ENCODE data around the gene RTP1.

RTP1 gene

GRCh38 chr3:187205683-187206082 lies 8.4 kb downstream of the RTP1 start:
- H3K4me2 ChIP-seq (ENCODE audit: low read depth, low read length, poor library complexity, severe bottlenecking) = no peak overlapping the region
- no peaks in the 10 kb centered on the region for H3K4me1 ChIP-seq (ENCODE audit: insufficient read depth, low read length, poor library complexity, severe bottlenecking)
- H3F3A ChIP-seq (ENCODE audit: low read depth) = no peaks in the 10 kb centered on the region

GRCh38 chr3:187207062-187207461 lies 9.8 kb downstream of the RTP1 start:
- no peaks in the 10 kb centered on the region for H3K9me3 ChIP-seq (ENCODE audit: insufficient read depth, low read depth, low read length)
- no peaks in the 10 kb centered on the region for H3K4me1 ChIP-seq (ENCODE audit: insufficient read depth, low read length, poor library complexity, severe bottlenecking)
- H2AFZ ChIP-seq (ENCODE audit: low read length) = no peak overlapping the region
- no peak overlapping the region for H3K4me3 ChIP-seq (ENCODE audit: low read length, poor library complexity, severe bottlenecking)
- H3K9ac ChIP-seq (ENCODE audit: low read depth, low read length, poor library complexity, severe bottlenecking) = no peak overlapping the region
- TF ChIP-seq EZH2phosphoT487 (IDR thresholded peaks at IDR 0.05; ENCODE audit: borderline replicate concordance) = no peak
- TF ChIP-seq, protein P1, sequence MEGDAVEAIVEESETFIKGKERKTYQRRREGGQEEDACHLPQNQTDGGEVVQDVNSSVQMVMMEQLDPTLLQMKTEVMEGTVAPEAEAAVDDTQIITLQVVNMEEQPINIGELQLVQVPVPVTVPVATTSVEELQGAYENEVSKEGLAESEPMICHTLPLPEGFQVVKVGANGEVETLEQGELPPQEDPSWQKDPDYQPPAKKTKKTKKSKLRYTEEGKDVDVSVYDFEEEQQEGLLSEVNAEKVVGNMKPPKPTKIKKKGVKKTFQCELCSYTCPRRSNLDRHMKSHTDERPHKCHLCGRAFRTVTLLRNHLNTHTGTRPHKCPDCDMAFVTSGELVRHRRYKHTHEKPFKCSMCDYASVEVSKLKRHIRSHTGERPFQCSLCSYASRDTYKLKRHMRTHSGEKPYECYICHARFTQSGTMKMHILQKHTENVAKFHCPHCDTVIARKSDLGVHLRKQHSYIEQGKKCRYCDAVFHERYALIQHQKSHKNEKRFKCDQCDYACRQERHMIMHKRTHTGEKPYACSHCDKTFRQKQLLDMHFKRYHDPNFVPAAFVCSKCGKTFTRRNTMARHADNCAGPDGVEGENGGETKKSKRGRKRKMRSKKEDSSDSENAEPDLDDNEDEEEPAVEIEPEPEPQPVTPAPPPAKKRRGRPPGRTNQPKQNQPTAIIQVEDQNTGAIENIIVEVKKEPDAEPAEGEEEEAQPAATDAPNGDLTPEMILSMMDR (conservative IDR thresholded peaks at IDR 0.05; ENCODE audit: low read length) = no peak
- H3K27me3 ChIP-seq (ENCODE audit: insufficient read depth, low read length, poor library complexity, severe bottlenecking) = no peaks in the 10 kb centered on the region
- H3K79me2 ChIP-seq (ENCODE audit: insufficient read depth, low read length) = no peaks in the 10 kb centered on the region
- H3K36me3 ChIP-seq (ENCODE audit: insufficient read depth, low read length) = no peaks in the 10 kb centered on the region
- no peaks in the 10 kb centered on the region for H3K9me2 ChIP-seq (replicated peaks; ENCODE audit: low read depth, low read length)
- H3F3A ChIP-seq (ENCODE audit: low read depth) = no peaks in the 10 kb centered on the region
- no peaks in the 10 kb centered on the region for H4K20me1 ChIP-seq (ENCODE audit: insufficient read depth, low read length, poor library complexity, severe bottlenecking)
- no peak overlapping the region for H3K4me2 ChIP-seq (ENCODE audit: low read depth, low read length, poor library complexity, severe bottlenecking)

More at GRCh38 chr3:187205683-187206082, 8.4 kb downstream of the RTP1 start:
- Histone ChIP-seq H3K27me3 (ENCODE audit: insufficient read depth, low read length, poor library complexity, severe bottlenecking) (no peaks in the 10 kb centered on the region), H3K4me3 (ENCODE audit: low read length, poor library complexity, severe bottlenecking) (no peak overlapping the region), H3K9me3 (ENCODE audit: insufficient read depth, low read depth, low read length) (no peaks in the 10 kb centered on the region), H3K79me2 (ENCODE audit: insufficient read depth, low read length) (no peaks in the 10 kb centered on the region), H3K36me3 (ENCODE audit: insufficient read depth, low read length) (no peaks in the 10 kb centered on the region), H2AFZ (ENCODE audit: low read length) (no peak overlapping the region), H3K9ac (ENCODE audit: low read depth, low read length, poor library complexity, severe bottlenecking) (no peak overlapping the region), H3K9me2 (replicated peaks; ENCODE audit: low read depth, low read length) (no peaks in the 10 kb centered on the region), H4K20me1 (ENCODE audit: insufficient read depth, low read length, poor library complexity, severe bottlenecking) (no peaks in the 10 kb centered on the region)
- TF ChIP-seq, protein P1 (conservative IDR thresholded peaks at IDR 0.05; ENCODE audit: low read length) = no peak
- TF ChIP-seq EZH2phosphoT487 (IDR thresholded peaks at IDR 0.05; ENCODE audit: borderline replicate concordance) = no peak

- Histone ChIP-seq H3K4me1 (ENCODE audit: insufficient read depth, low read length, poor library complexity, severe bottlenecking) (no peaks in the 10 kb centered on the region), H2AFZ (ENCODE audit: low read length) (no peak overlapping the region), H3K9ac (ENCODE audit: low read depth, low read length, poor library complexity, severe bottlenecking) (no peak overlapping the region), H3K4me2 (ENCODE audit: low read depth, low read length, poor library complexity, severe bottlenecking) (no peak overlapping the region), H3K36me3 (ENCODE audit: insufficient read depth, low read length) (no peaks in the 10 kb centered on the region), H3K4me3 (ENCODE audit: low read length, poor library complexity, severe bottlenecking) (no peak overlapping the region), H4K20me1 (ENCODE audit: insufficient read depth, low read length, poor library complexity, severe bottlenecking) (no peaks in the 10 kb centered on the region), H3K9me3 (ENCODE audit: insufficient read depth, low read depth, low read length) (no peaks in the 10 kb centered on the region), H3K9me2 (replicated peaks; ENCODE audit: low read depth, low read length) (no peaks in the 10 kb centered on the region), H3F3A (ENCODE audit: low read depth) (no peaks in the 10 kb centered on the region), H3K27me3 (ENCODE audit: insufficient read depth, low read length, poor library complexity, severe bottlenecking) (no peaks in the 10 kb centered on the region), H3K79me2 (ENCODE audit: insufficient read depth, low read length) (no peaks in the 10 kb centered on the region)
- TF ChIP-seq EZH2phosphoT487 (IDR thresholded peaks at IDR 0.05; ENCODE audit: borderline replicate concordance) = no peak
- TF ChIP-seq, protein P1 (conservative IDR thresholded peaks at IDR 0.05; ENCODE audit: low read length) = no peak
Measured at GRCh38 chr3:187207624-187208023, 10.3 kb downstream of the RTP1 start.
